ENCODE results near the gene LRRC49. TPM values are rescaled to one million over a fixed set of nuclear protein-coding genes. Genes with fewer than 3 reads are reported as not detected.

The LRRC49 gene
- total RNA-seq, 1 experiment from 2014 or later: 7.4 TPM

DNA sequence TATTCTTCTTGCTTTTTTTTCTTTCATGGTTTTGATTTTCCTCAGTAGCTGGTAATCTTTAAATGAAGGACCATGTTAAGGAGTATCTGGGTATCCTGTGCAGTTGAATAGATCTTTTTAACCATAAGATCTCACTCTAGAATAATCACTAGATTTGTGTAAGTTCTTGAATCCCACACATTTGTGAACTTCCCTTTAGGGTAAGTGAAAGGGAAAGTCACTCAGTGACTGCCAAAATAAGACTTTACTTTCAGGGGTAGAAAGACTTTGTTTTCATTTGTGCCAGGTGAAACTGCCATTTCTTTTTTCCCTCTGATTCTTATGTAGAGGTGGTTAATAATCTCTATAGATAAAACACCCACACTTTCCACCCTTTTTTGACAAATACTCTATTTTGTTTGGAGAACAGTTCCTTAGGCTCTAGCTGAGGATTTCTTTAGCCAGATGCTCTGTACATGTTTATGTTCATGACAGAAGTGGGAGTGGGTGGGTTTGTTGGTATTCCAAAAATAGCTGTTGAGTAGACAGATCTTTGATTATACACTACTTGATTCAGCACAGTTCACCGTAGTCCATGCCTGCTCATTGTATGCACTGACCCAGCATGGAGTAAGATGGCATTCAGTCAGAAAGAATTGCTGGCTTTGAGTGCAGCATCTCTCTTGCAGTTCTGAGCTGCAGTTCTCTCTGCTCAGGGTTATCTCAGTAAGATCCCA lies 28.5 kb downstream of the LRRC49 start:
- BruUV-seq (replicated peaks): no TSS peak
- no peaks in the 10 kb centered on the region for H3K4me1 ChIP-seq (ENCODE audit: control insufficient read depth in 1 of 2, insufficient read depth in 2 of 2, low read length in 2 of 2)
- no peak for ATAC-seq

More for the DNA sequence above, 28.5 kb downstream of the LRRC49 start:
- intact Hi-C loops (cut with micrococcal nuclease): no loop called here
- H3K27ac ChIP-seq (ENCODE audit: low read depth, low read length): no peak overlapping the region
- POLR2A ChIA-PET: no interaction called here
- no peaks in the 10 kb centered on the region for H3K9me2 ChIP-seq (ENCODE audit: insufficient read depth)
- no peak overlapping the region for H3K4me2 ChIP-seq (ENCODE audit: low read length)
- no peaks in the 10 kb centered on the region for H3K36me3 ChIP-seq (ENCODE audit: control insufficient read depth in 1 of 2, insufficient read depth in 2 of 2, low read length in 2 of 2)
- H3K79me2 ChIP-seq (ENCODE audit: insufficient read depth, low read length): no peaks in the 10 kb centered on the region
- H3K4me3 ChIP-seq (replicated peaks in 1 of 2; ENCODE audit: low read depth in 1 of 2, low read length in 2 of 2): no peak overlapping the region
- H3K27me3 ChIP-seq (ENCODE audit: insufficient read depth, low read length): no peaks in the 10 kb centered on the region
- H2AFZ ChIP-seq (ENCODE audit: low read depth, low read length, poor library complexity, severe bottlenecking): no peak overlapping the region
- DNase-seq (ENCODE audit: low read depth, low spot score): no peak
- CTCF ChIA-PET: no interaction called here
- no peaks in the 10 kb centered on the region for H4K20me1 ChIP-seq (ENCODE audit: insufficient read depth)
- RAD21 ChIA-PET (ENCODE audit: low non-redundant PET in 1 of 2, low total read pairs in 2 of 2, uncharacterized antibody in 2 of 2, unreplicated experiment in 2 of 2): no interaction called here
- TF ChIP-seq, protein P1, sequence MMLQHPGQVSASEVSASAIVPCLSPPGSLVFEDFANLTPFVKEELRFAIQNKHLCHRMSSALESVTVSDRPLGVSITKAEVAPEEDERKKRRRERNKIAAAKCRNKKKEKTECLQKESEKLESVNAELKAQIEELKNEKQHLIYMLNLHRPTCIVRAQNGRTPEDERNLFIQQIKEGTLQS (IDR thresholded peaks at IDR 0.05): no peak
- no peak for TF ChIP-seq EGR1 (IDR thresholded peaks at IDR 0.05; ENCODE audit: low read depth)
- TF ChIP-seq FOSL1 (IDR thresholded peaks at IDR 0.05; ENCODE audit: low read depth): no peak
- TF ChIP-seq ELF1 (IDR thresholded peaks at IDR 0.05; ENCODE audit: borderline replicate concordance, low read depth): no peak
- TF ChIP-seq, protein P2, sequence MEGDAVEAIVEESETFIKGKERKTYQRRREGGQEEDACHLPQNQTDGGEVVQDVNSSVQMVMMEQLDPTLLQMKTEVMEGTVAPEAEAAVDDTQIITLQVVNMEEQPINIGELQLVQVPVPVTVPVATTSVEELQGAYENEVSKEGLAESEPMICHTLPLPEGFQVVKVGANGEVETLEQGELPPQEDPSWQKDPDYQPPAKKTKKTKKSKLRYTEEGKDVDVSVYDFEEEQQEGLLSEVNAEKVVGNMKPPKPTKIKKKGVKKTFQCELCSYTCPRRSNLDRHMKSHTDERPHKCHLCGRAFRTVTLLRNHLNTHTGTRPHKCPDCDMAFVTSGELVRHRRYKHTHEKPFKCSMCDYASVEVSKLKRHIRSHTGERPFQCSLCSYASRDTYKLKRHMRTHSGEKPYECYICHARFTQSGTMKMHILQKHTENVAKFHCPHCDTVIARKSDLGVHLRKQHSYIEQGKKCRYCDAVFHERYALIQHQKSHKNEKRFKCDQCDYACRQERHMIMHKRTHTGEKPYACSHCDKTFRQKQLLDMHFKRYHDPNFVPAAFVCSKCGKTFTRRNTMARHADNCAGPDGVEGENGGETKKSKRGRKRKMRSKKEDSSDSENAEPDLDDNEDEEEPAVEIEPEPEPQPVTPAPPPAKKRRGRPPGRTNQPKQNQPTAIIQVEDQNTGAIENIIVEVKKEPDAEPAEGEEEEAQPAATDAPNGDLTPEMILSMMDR (IDR thresholded peaks at IDR 0.05 in 2 of 3, conservative IDR thresholded peaks at IDR 0.05 in 1 of 3; ENCODE audit: borderline replicate concordance in 1 of 3, insufficient read depth in 1 of 3, low read depth in 2 of 3, low read length in 2 of 3): no peak
- TF ChIP-seq CBX3 (IDR thresholded peaks at IDR 0.05; ENCODE audit: low read depth): no peak
- TF ChIP-seq, protein P3, sequence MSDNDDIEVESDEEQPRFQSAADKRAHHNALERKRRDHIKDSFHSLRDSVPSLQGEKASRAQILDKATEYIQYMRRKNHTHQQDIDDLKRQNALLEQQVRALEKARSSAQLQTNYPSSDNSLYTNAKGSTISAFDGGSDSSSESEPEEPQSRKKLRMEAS (IDR thresholded peaks at IDR 0.05): no peak
- TF ChIP-seq SIN3A (IDR thresholded peaks at IDR 0.05; ENCODE audit: low read depth): no peak
- TF ChIP-seq EZH2 (IDR thresholded peaks at IDR 0.05): no peak
- H3K9ac ChIP-seq (ENCODE audit: low read length): no peak overlapping the region
- H3K9me3 ChIP-seq (ENCODE audit: control insufficient read depth in 1 of 2, insufficient read depth in 1 of 2, low read depth in 1 of 2, low read length in 2 of 2): no peaks in the 10 kb centered on the region
